Measurements from ENCODE around the gene TBCC.

DNA sequence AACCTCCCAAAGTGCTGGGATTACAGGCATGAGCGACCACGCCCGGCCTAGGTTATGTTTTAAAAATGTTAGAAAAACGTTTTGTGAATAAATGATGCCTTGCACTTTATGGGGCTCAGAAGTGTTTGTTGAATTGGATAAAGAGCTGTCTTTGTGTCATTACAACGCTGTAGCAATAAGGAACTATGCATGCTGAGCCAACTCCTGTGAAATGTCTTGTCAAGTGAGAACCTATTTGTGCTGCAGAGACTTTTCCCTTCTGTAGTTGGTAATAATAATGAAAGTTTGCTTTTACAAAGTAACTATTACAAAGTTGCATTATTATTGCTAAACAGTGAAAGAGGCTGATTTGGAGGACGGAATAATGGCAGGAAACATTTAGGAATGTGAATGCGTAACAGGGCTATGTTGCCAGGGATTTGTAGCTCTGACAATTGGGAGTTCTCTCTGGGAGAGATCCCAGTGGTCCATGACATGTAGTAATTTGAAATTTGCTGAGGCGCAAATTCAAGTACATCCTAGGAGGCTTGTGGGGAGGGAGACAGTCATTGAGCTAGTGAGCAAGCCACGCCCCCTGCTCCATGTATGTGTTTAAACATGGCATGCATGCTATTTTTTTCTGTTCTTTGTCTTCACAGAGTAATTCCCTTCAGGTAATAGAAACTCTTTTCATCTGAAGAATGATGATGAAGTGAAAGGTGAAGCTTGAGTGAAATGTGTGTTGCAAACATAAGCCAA is 19.2 kb upstream of the TBCC start:
- TF ChIP-seq, protein P1, sequence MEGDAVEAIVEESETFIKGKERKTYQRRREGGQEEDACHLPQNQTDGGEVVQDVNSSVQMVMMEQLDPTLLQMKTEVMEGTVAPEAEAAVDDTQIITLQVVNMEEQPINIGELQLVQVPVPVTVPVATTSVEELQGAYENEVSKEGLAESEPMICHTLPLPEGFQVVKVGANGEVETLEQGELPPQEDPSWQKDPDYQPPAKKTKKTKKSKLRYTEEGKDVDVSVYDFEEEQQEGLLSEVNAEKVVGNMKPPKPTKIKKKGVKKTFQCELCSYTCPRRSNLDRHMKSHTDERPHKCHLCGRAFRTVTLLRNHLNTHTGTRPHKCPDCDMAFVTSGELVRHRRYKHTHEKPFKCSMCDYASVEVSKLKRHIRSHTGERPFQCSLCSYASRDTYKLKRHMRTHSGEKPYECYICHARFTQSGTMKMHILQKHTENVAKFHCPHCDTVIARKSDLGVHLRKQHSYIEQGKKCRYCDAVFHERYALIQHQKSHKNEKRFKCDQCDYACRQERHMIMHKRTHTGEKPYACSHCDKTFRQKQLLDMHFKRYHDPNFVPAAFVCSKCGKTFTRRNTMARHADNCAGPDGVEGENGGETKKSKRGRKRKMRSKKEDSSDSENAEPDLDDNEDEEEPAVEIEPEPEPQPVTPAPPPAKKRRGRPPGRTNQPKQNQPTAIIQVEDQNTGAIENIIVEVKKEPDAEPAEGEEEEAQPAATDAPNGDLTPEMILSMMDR (IDR thresholded peaks at IDR 0.05) = no peak
- no peak for TF ChIP-seq POLR2AphosphoS5 (IDR thresholded peaks at IDR 0.05)
